ENCODE measurements around the gene KAZN.

- no peak for TF ChIP-seq CTCF (IDR thresholded peaks at IDR 0.05; ENCODE audit: low read depth, low read length, poor library complexity, severe bottlenecking)
- TF ChIP-seq EZH2phosphoT487 (IDR thresholded peaks at IDR 0.05; ENCODE audit: borderline replicate concordance, low read length) = no peak
Observed at GRCh38 chr1:15158506-15159165, 560.2 kb downstream of the KAZN start.
